Suppressor macrophage treated with lipopolysaccharide for 1 hour (primary cell): ENCODE data around the gene SMAD5.

Experiments used
- DNase-seq, 3 donors: peaks; one replicate each; pipeline ENCODE4 v3.0.0-alpha.2; 2020 to 2022

SMAD5 gene

GRCh38 chr5:136226401-136226800, 93.8 kb downstream of the SMAD5 start:
- DNase-seq = no peak

- DNase-seq = no peak
These were observed 95.6 kb downstream of the SMAD5 start for GRCh38 chr5:136228136-136228757.

- DNase-seq = no peak
These were observed 97.5 kb downstream of the SMAD5 start for GRCh38 chr5:136230176-136230575.

GRCh38 chr5:136232316-136232715, 99.7 kb downstream of the SMAD5 start:
- no peak for DNase-seq
